Activated T-cell treated with anti-CD3 and anti-CD28 coated beads, Interleukin-2, amount 50 U/mL, for 72 hours (primary cell): ENCODE data around the gene FAM151A. TPM values are rescaled to one million over a fixed set of nuclear protein-coding genes. Genes with fewer than 3 reads are reported as not detected.

ENCODE experiments used
- ATAC-seq, 2 donors: fragments of 150-1000 bp; cut with Tn5 transposase; replicated peaks in 1 of 2; 2 replicates each; pipeline ENCODE4 v1.10.0; 2021; ENCODE audit warnings: moderate library complexity in 2 of 2, mild to moderate bottlenecking in 1 of 2
- DNase-seq, 2 donors: peaks; one replicate each; pipeline ENCODE4 v3.0.0; 2021 to 2022; ENCODE audit warnings: mixed read lengths in 1 of 2
- H3K27ac Mint-ChIP-seq: one replicate; pipeline ENCODE4 v1.8.0; 2022; ENCODE audit warnings: mild to moderate bottlenecking, moderate library complexity, mixed read lengths
- H3K27me3 Mint-ChIP-seq: one replicate; pipeline ENCODE4 v1.8.0; 2022; ENCODE audit warnings: low read depth, mixed read lengths
- H3K36me3 Mint-ChIP-seq, 2 donors: one replicate each; pipeline ENCODE4 v1.8.0; 2022; ENCODE audit warnings: mixed read lengths in 2 of 2, mild to moderate bottlenecking in 1 of 2; ENCODE audit not compliant: insufficient read depth in 2 of 2
- H3K4me1 Mint-ChIP-seq: one replicate; pipeline ENCODE4 v1.8.0; 2022; ENCODE audit warnings: low read depth, mixed read lengths
- H3K4me3 Mint-ChIP-seq, 2 donors: one replicate each; pipeline ENCODE4 v1.8.0; 2022; ENCODE audit warnings: mild to moderate bottlenecking in 2 of 2, mixed read lengths in 2 of 2, moderate library complexity in 2 of 2
- H3K9me3 Mint-ChIP-seq, 2 donors: one replicate each; pipeline ENCODE4 v1.8.0; 2022; ENCODE audit warnings: mixed read lengths in 2 of 2
- total RNA-seq, 2 donors: library from RNA; stranded (reverse); gene quantifications; one replicate each; pipeline ENCODE4 v1.2.3, GENCODE V29; 2022

Gene FAM151A
- total RNA-seq, 2 donors from 2014 or later, result not detected

GRCh38 chr1:54591127-54591756, 32.1 kb downstream of the FAM151A start:
- ATAC-seq, result no peak
- H3K4me1 Mint-ChIP-seq, result peaks cover 7% of the 10 kb centered on the region
- H3K4me3 Mint-ChIP-seq, result no peak overlapping the region
- no peaks in the 10 kb centered on the region for H3K9me3 Mint-ChIP-seq
- no peaks in the 10 kb centered on the region for H3K27me3 Mint-ChIP-seq
- no peak for DNase-seq
- no peaks in the 10 kb centered on the region for H3K36me3 Mint-ChIP-seq
- H3K27ac Mint-ChIP-seq, result no peak overlapping the region

DNA sequence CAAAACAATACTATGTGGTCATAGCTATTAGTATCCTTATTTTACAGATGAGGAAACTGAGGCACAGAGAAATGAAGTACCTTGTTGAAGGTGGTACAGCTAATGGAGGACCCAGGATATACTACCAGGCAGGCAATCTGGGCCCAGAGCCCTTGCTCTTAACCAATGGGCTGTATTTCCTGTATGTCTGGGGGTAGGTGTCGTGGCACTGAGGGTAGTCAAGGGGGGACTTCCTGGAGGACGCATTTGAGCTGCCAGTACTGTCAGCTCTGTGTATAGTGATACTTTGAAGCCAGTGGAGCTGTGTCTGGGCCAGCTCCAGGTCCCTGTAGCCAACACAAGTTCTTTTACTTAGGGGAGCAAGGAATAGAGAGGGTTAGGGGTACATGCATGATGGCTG, 34.9 kb downstream of the FAM151A start:
- Mint-ChIP-seq H3K27ac (peak overlapping the region; percentile 51), H3K36me3 (no peaks in the 10 kb centered on the region), H3K9me3 (no peaks in the 10 kb centered on the region), H3K4me3 (no peak overlapping the region), H3K4me1 (peaks cover 7% of the 10 kb centered on the region), H3K27me3 (no peaks in the 10 kb centered on the region)
- ATAC-seq (no peak), DNase-seq (no peak)

GRCh38 chr1:54585181-54586066, 37.9 kb downstream of the FAM151A start:
- no peak for ATAC-seq
- Mint-ChIP-seq H3K27ac (no peak overlapping the region), H3K9me3 (no peaks in the 10 kb centered on the region), H3K4me3 (no peak overlapping the region), H3K4me1 (peaks cover 10% of the 10 kb centered on the region), H3K36me3 (no peaks in the 10 kb centered on the region), H3K27me3 (no peaks in the 10 kb centered on the region)
- no peak for DNase-seq

DNA sequence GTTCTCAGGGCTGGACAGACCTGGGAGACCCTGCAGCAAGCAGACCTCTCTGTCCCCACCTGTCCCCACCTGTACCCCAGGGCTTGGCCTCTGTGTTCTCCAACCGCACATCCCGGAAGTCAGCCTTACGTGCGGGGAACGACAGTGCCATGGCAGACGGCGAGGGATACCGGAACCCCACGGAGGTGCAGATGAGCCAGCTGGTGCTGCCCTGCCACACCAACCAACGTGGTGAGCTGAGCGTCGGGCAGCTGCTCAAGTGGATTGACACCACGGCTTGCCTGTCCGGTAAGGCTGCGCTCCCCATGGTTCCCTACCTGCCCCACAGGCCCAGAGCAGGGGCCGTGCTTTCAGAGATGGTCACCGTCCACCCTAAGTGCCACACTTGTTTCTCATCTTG, 38.8 kb downstream of the FAM151A start:
- ATAC-seq (no peak), DNase-seq (no peak)
- H3K36me3 Mint-ChIP-seq, result no peaks in the 10 kb centered on the region
- no peak overlapping the region for H3K27ac Mint-ChIP-seq
- no peaks in the 10 kb centered on the region for H3K9me3 Mint-ChIP-seq
- H3K27me3 Mint-ChIP-seq, result no peaks in the 10 kb centered on the region
- H3K4me3 Mint-ChIP-seq, result no peak overlapping the region
- H3K4me1 Mint-ChIP-seq, result peaks cover 12% of the 10 kb centered on the region

- DNase-seq (no peak), ATAC-seq (no peak)
- Mint-ChIP-seq H3K4me3 (no peak overlapping the region), H3K4me1 (peaks cover 12% of the 10 kb centered on the region), H3K36me3 (no peaks in the 10 kb centered on the region), H3K9me3 (no peaks in the 10 kb centered on the region), H3K27ac (no peak overlapping the region), H3K27me3 (no peaks in the 10 kb centered on the region)
These were observed 39.5 kb downstream of the FAM151A start for GRCh38 chr1:54583871-54584270.

DNA sequence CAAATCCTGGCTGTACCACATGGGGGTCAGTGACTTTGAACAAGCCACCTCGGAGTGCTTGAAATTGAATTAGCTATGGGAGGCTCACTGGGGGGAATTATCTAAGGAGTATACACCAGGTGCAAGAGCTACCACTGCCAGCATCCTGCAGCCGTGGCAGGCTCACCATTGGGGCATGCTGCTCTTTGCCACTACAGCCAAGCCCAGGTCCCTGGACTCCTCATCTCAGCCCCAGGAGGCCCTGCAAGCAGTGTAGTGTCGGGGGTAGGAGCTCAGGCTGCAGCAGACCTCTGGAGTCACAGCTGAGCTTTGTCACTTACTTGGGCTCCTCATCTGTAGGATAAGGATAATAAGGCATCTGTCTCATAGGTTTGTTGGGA, 40.0 kb downstream of the FAM151A start:
- Mint-ChIP-seq H3K9me3 (no peaks in the 10 kb centered on the region), H3K27ac (no peak overlapping the region), H3K4me1 (peaks cover 7% of the 10 kb centered on the region), H3K27me3 (no peaks in the 10 kb centered on the region), H3K36me3 (no peaks in the 10 kb centered on the region), H3K4me3 (no peak overlapping the region)
- DNase-seq (no peak), ATAC-seq (no peak)

GRCh38 chr1:54582566-54583306, 40.6 kb downstream of the FAM151A start:
- Mint-ChIP-seq H3K27me3 (no peaks in the 10 kb centered on the region), H3K9me3 (no peaks in the 10 kb centered on the region), H3K36me3 (no peaks in the 10 kb centered on the region), H3K27ac (no peak overlapping the region), H3K4me3 (no peak overlapping the region), H3K4me1 (peaks cover 5% of the 10 kb centered on the region)
- ATAC-seq (no peak), DNase-seq (no peak)

DNA sequence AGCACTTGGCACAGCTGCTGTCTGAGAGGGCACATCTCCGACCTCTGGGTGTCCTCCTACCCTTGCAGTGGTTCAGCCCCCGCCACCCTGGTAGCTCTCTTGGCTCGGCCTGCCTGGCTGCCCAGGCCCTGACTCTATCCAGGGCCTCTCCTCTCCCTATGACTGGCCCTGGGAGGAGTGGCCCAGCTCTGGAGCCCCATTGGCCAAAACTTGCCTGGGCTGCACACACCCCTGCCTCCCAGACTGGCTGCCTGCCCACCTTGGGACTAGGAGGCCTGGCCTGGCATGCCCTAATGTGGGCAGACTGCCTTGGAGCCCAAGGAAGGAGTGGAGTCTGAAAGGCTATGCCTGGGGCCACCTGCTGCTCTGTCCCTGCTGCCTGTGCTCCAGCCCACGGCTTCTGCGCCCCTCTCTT, 41.7 kb downstream of the FAM151A start:
- ATAC-seq, result no peak
- Mint-ChIP-seq H3K27me3 (no peaks in the 10 kb centered on the region), H3K4me3 (no peak overlapping the region), H3K27ac (no peak overlapping the region), H3K36me3 (no peaks in the 10 kb centered on the region), H3K9me3 (no peaks in the 10 kb centered on the region), H3K4me1 (peaks cover 5% of the 10 kb centered on the region)
- no peak for DNase-seq

DNA sequence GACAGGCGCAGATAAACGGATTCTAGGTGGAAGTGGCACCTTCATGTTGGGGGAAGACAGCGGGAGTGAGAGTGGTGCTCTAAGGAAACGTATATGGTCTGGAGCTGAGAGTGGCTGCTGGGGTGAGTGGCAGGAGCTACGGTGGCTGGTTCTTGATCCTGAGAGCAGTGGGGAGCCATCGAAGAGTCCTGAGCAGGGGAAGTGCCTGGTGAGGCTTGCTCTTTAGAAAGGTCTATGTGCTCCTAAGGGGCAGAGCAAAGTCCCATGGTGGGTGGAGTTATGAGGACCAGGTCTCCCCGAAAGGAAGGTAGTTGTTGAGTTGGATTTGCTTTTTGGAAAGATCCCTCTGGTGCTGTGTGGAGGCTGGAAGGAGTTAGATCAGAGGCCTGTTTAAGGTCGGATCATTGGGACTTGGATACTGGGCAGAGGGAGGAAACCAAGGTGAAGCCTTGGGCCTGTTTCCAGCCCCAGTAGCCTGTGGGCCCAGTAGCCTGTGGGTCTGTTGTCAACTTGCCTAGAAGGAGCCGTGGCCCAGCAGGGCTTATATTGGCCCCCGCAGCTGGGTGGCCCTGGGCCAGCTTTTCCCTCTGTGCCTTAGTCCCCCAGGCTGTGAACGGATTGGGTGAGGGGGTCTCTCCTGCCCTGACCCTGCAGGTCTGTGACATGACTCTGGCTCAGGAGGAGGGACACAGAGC, 42.3 kb downstream of the FAM151A start:
- Mint-ChIP-seq H3K27me3 (no peaks in the 10 kb centered on the region), H3K27ac (no peak overlapping the region), H3K9me3 (no peaks in the 10 kb centered on the region), H3K36me3 (no peaks in the 10 kb centered on the region), H3K4me3 (no peak overlapping the region), H3K4me1 (peaks cover 5% of the 10 kb centered on the region)
- DNase-seq (no peak), ATAC-seq (no peak)

- DNase-seq (no peak), ATAC-seq (no peak)
- no peak overlapping the region for H3K27ac Mint-ChIP-seq
- H3K36me3 Mint-ChIP-seq, result no peaks in the 10 kb centered on the region
- no peaks in the 10 kb centered on the region for H3K9me3 Mint-ChIP-seq
- peaks cover 5% of the 10 kb centered on the region for H3K4me1 Mint-ChIP-seq
- H3K27me3 Mint-ChIP-seq, result no peaks in the 10 kb centered on the region
- H3K4me3 Mint-ChIP-seq, result no peak overlapping the region
These were observed 44.0 kb downstream of the FAM151A start for GRCh38 chr1:54579337-54579781.

DNA sequence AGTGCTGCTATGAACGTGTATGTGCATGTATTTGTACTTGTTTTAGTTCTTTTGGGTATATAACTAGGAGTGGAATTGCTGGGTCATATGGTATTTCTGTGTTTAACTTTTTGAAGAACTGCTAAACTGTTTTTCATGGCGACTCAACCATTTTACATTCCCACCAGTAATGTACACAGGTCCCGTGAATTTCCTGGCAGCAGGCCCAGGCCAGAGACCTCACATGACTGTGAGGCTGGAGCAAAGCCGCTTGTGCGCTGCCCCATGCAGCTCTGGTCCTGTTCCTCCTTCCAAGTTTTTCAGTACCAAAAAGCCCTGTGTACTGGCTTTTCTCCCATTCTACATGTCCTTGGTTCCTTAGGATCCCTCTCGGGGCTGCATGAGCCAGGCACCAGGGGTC, 45.7 kb downstream of the FAM151A start:
- DNase-seq, result no peak
- no peak overlapping the region for H3K27ac Mint-ChIP-seq
- H3K36me3 Mint-ChIP-seq, result no peaks in the 10 kb centered on the region
- ATAC-seq, result no peak
- no peaks in the 10 kb centered on the region for H3K9me3 Mint-ChIP-seq
- no peak overlapping the region for H3K4me3 Mint-ChIP-seq
- peaks cover 5% of the 10 kb centered on the region for H3K4me1 Mint-ChIP-seq
- H3K27me3 Mint-ChIP-seq, result no peaks in the 10 kb centered on the region

DNA sequence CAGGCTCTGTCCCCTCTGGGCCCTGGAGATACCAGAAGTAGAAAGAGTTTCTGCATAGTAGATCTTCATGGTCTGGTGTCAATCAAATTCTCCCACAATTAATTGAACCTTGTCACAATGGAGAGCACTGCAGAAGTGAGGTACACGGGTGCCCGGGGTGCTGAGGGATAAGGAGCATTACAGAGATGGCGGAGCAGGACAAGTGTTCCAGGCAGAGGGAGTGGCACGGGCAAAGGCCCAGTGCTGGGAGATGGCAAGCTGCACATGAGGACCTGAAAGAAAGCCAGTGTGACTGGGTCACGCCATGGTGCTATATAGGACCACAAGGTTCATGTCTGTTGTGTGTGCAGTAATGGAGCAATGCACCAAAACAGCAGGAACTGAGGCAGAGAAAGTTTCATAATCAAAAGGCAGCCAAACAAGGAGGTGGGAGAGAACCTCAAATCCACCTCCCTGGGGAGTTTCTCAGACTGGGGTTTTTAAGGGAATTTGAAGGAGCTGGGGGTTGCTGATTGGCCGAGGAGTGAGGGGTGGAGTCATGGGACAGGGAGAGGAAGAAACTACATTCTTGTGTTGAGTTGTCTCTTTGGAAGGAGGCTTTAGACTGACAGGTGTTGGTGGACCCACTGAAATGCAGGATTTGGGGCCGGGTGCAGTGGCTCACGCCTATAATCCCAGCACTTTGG, 47.6 kb downstream of the FAM151A start:
- ATAC-seq (no peak), DNase-seq (no peak)
- Mint-ChIP-seq H3K4me1 (peaks cover 5% of the 10 kb centered on the region), H3K36me3 (no peaks in the 10 kb centered on the region), H3K27me3 (no peaks in the 10 kb centered on the region), H3K9me3 (no peaks in the 10 kb centered on the region), H3K27ac (no peak overlapping the region), H3K4me3 (no peak overlapping the region)
